Measurements from ENCODE around the gene RTN1.

Gene RTN1

GRCh38 chr14:59705866-59706265 is 164.7 kb downstream of the RTN1 start:
- H3K18ac ChIP-seq (ENCODE audit: low read length), result no peak overlapping the region
- no peaks in the 10 kb centered on the region for H3K36me3 ChIP-seq (ENCODE audit: control insufficient read depth, insufficient read depth, low read length)
- H3K4ac ChIP-seq (ENCODE audit: low read depth, low read length), result no peak overlapping the region
- H3K4me2 ChIP-seq (ENCODE audit: low read length), result no peak overlapping the region
- no peak overlapping the region for H3K23ac ChIP-seq (ENCODE audit: low read length)
- no peaks in the 10 kb centered on the region for H3K79me2 ChIP-seq (ENCODE audit: control insufficient read depth, insufficient read depth, low read length)
- H3K79me1 ChIP-seq (ENCODE audit: low read length), result no peaks in the 10 kb centered on the region
- H3K27me3 ChIP-seq (ENCODE audit: insufficient read depth, low read length, poor library complexity), result no peaks in the 10 kb centered on the region
- H3K27ac ChIP-seq (ENCODE audit: low read depth, low read length), result no peak overlapping the region
- H4K5ac ChIP-seq (ENCODE audit: low read length), result no peak overlapping the region
- no peak overlapping the region for H3K9ac ChIP-seq (ENCODE audit: low read length)
- H3K4me3 ChIP-seq (ENCODE audit: low read length), result no peak overlapping the region
- no peak overlapping the region for H2BK5ac ChIP-seq (ENCODE audit: low read length)
- DNase-seq, result no peak
- H4K8ac ChIP-seq (ENCODE audit: low read depth, low read length), result no peak overlapping the region
- no CpG with 5 or more reads among the region's 4 CpGs for WGBS (ENCODE audit: extremely low coverage, insufficient coverage, low lambda C conversion rate)
- H3K56ac ChIP-seq (ENCODE audit: low read length), result no peak overlapping the region
- H3K4me1 ChIP-seq (ENCODE audit: control insufficient read depth, low read depth, low read length), result no peaks in the 10 kb centered on the region
- H2BK15ac ChIP-seq (replicated peaks; ENCODE audit: low read depth), result no peak overlapping the region
- no peak overlapping the region for H2BK120ac ChIP-seq (ENCODE audit: low read depth, low read length)
- no peak overlapping the region for H2AK5ac ChIP-seq (ENCODE audit: low read length)

- no CpG with 5 or more reads among the region's 2 CpGs for WGBS (ENCODE audit: extremely low coverage, insufficient coverage, low lambda C conversion rate)
- no peak overlapping the region for H2AK5ac ChIP-seq (ENCODE audit: low read length)
- no peak overlapping the region for H4K5ac ChIP-seq (ENCODE audit: low read length)
- no peaks in the 10 kb centered on the region for H3K27me3 ChIP-seq (ENCODE audit: insufficient read depth, low read length, poor library complexity)
- H4K8ac ChIP-seq (ENCODE audit: low read depth, low read length), result no peak overlapping the region
- no peak overlapping the region for H3K4ac ChIP-seq (ENCODE audit: low read depth, low read length)
- H2BK5ac ChIP-seq (ENCODE audit: low read length), result no peak overlapping the region
- no peak for DNase-seq
- no peaks in the 10 kb centered on the region for H3K4me1 ChIP-seq (ENCODE audit: control insufficient read depth, low read depth, low read length)
- no peaks in the 10 kb centered on the region for H3K79me2 ChIP-seq (ENCODE audit: control insufficient read depth, insufficient read depth, low read length)
- no peak overlapping the region for H3K23ac ChIP-seq (ENCODE audit: low read length)
- H2BK15ac ChIP-seq (replicated peaks; ENCODE audit: low read depth), result no peak overlapping the region
- H3K27ac ChIP-seq (ENCODE audit: low read depth, low read length), result no peak overlapping the region
- no peaks in the 10 kb centered on the region for H3K79me1 ChIP-seq (ENCODE audit: low read length)
- no peak overlapping the region for H3K18ac ChIP-seq (ENCODE audit: low read length)
- H3K36me3 ChIP-seq (ENCODE audit: control insufficient read depth, insufficient read depth, low read length), result no peaks in the 10 kb centered on the region
- no peak overlapping the region for H3K56ac ChIP-seq (ENCODE audit: low read length)
- no peak overlapping the region for H3K9ac ChIP-seq (ENCODE audit: low read length)
- no peak overlapping the region for H2BK120ac ChIP-seq (ENCODE audit: low read depth, low read length)
- H3K4me3 ChIP-seq (ENCODE audit: low read length), result no peak overlapping the region
- H3K4me2 ChIP-seq (ENCODE audit: low read length), result no peak overlapping the region
These were observed 165.3 kb downstream of the RTN1 start for GRCh38 chr14:59705245-59705644.

GRCh38 chr14:59704054-59704645 is 166.4 kb downstream of the RTN1 start:
- Histone ChIP-seq H3K79me2 (ENCODE audit: control insufficient read depth, insufficient read depth, low read length) (no peaks in the 10 kb centered on the region), H2BK5ac (ENCODE audit: low read length) (no peak overlapping the region), H3K79me1 (ENCODE audit: low read length) (no peaks in the 10 kb centered on the region), H3K18ac (ENCODE audit: low read length) (no peak overlapping the region), H3K27me3 (ENCODE audit: insufficient read depth, low read length, poor library complexity) (no peaks in the 10 kb centered on the region), H3K36me3 (ENCODE audit: control insufficient read depth, insufficient read depth, low read length) (no peaks in the 10 kb centered on the region), H3K4me1 (ENCODE audit: control insufficient read depth, low read depth, low read length) (no peaks in the 10 kb centered on the region), H3K4ac (ENCODE audit: low read depth, low read length) (no peak overlapping the region), H3K4me3 (ENCODE audit: low read length) (no peak overlapping the region), H3K9ac (ENCODE audit: low read length) (no peak overlapping the region), H2AK5ac (ENCODE audit: low read length) (no peak overlapping the region), H4K5ac (ENCODE audit: low read length) (no peak overlapping the region), H3K56ac (ENCODE audit: low read length) (no peak overlapping the region), H4K8ac (ENCODE audit: low read depth, low read length) (no peak overlapping the region), H3K4me2 (ENCODE audit: low read length) (no peak overlapping the region), H3K27ac (ENCODE audit: low read depth, low read length) (no peak overlapping the region), H2BK15ac (replicated peaks; ENCODE audit: low read depth) (no peak overlapping the region), H2BK120ac (ENCODE audit: low read depth, low read length) (no peak overlapping the region), H3K23ac (ENCODE audit: low read length) (no peak overlapping the region)
- no peak for DNase-seq
- no CpG with 5 or more reads among the region's 5 CpGs for WGBS (ENCODE audit: extremely low coverage, insufficient coverage, low lambda C conversion rate)

GRCh38 chr14:59699442-59699841 is 171.1 kb downstream of the RTN1 start:
- no peaks in the 10 kb centered on the region for H3K4me1 ChIP-seq (ENCODE audit: control insufficient read depth, low read depth, low read length)
- H3K4ac ChIP-seq (ENCODE audit: low read depth, low read length), result no peak overlapping the region
- no peak overlapping the region for H2AK5ac ChIP-seq (ENCODE audit: low read length)
- H3K4me3 ChIP-seq (ENCODE audit: low read length), result no peak overlapping the region
- WGBS (ENCODE audit: extremely low coverage, insufficient coverage, low lambda C conversion rate), result no CpG with 5 or more reads among the region's 2 CpGs
- H2BK120ac ChIP-seq (ENCODE audit: low read depth, low read length), result no peak overlapping the region
- no peak overlapping the region for H4K8ac ChIP-seq (ENCODE audit: low read depth, low read length)
- no peak overlapping the region for H3K9ac ChIP-seq (ENCODE audit: low read length)
- no peak overlapping the region for H3K23ac ChIP-seq (ENCODE audit: low read length)
- H3K4me2 ChIP-seq (ENCODE audit: low read length), result no peak overlapping the region
- no peak overlapping the region for H2BK5ac ChIP-seq (ENCODE audit: low read length)
- no peak overlapping the region for H4K5ac ChIP-seq (ENCODE audit: low read length)
- H3K56ac ChIP-seq (ENCODE audit: low read length), result no peak overlapping the region
- H3K18ac ChIP-seq (ENCODE audit: low read length), result no peak overlapping the region
- DNase-seq, result no peak
- no peaks in the 10 kb centered on the region for H3K79me2 ChIP-seq (ENCODE audit: control insufficient read depth, insufficient read depth, low read length)
- H3K79me1 ChIP-seq (ENCODE audit: low read length), result no peaks in the 10 kb centered on the region
- H3K27ac ChIP-seq (ENCODE audit: low read depth, low read length), result no peak overlapping the region
- no peak overlapping the region for H2BK15ac ChIP-seq (replicated peaks; ENCODE audit: low read depth)
- no peaks in the 10 kb centered on the region for H3K27me3 ChIP-seq (ENCODE audit: insufficient read depth, low read length, poor library complexity)
- no peaks in the 10 kb centered on the region for H3K36me3 ChIP-seq (ENCODE audit: control insufficient read depth, insufficient read depth, low read length)

GRCh38 chr14:59698793-59699192 is 171.8 kb downstream of the RTN1 start:
- no peak overlapping the region for H3K4me3 ChIP-seq (ENCODE audit: low read length)
- WGBS (ENCODE audit: extremely low coverage, insufficient coverage, low lambda C conversion rate), result no CpG with 5 or more reads among the region's 2 CpGs
- H3K4me1 ChIP-seq (ENCODE audit: control insufficient read depth, low read depth, low read length), result no peaks in the 10 kb centered on the region
- H2BK15ac ChIP-seq (replicated peaks; ENCODE audit: low read depth), result no peak overlapping the region
- H4K5ac ChIP-seq (ENCODE audit: low read length), result no peak overlapping the region
- no peak for DNase-seq
- no peaks in the 10 kb centered on the region for H3K36me3 ChIP-seq (ENCODE audit: control insufficient read depth, insufficient read depth, low read length)
- H3K79me1 ChIP-seq (ENCODE audit: low read length), result no peaks in the 10 kb centered on the region
- H3K27ac ChIP-seq (ENCODE audit: low read depth, low read length), result no peak overlapping the region
- no peaks in the 10 kb centered on the region for H3K27me3 ChIP-seq (ENCODE audit: insufficient read depth, low read length, poor library complexity)
- H3K79me2 ChIP-seq (ENCODE audit: control insufficient read depth, insufficient read depth, low read length), result no peaks in the 10 kb centered on the region
- no peak overlapping the region for H3K56ac ChIP-seq (ENCODE audit: low read length)
- no peak overlapping the region for H2BK5ac ChIP-seq (ENCODE audit: low read length)
- H3K18ac ChIP-seq (ENCODE audit: low read length), result no peak overlapping the region
- H3K4me2 ChIP-seq (ENCODE audit: low read length), result no peak overlapping the region
- H4K8ac ChIP-seq (ENCODE audit: low read depth, low read length), result no peak overlapping the region
- no peak overlapping the region for H3K4ac ChIP-seq (ENCODE audit: low read depth, low read length)
- no peak overlapping the region for H3K23ac ChIP-seq (ENCODE audit: low read length)
- no peak overlapping the region for H2BK120ac ChIP-seq (ENCODE audit: low read depth, low read length)
- no peak overlapping the region for H2AK5ac ChIP-seq (ENCODE audit: low read length)
- no peak overlapping the region for H3K9ac ChIP-seq (ENCODE audit: low read length)

GRCh38 chr14:59695198-59695597 is 175.4 kb downstream of the RTN1 start:
- no peak for DNase-seq
- Histone ChIP-seq H4K8ac (ENCODE audit: low read depth, low read length) (no peak overlapping the region), H3K4me1 (ENCODE audit: control insufficient read depth, low read depth, low read length) (no peaks in the 10 kb centered on the region), H4K5ac (ENCODE audit: low read length) (no peak overlapping the region), H3K36me3 (ENCODE audit: control insufficient read depth, insufficient read depth, low read length) (no peaks in the 10 kb centered on the region), H3K79me2 (ENCODE audit: control insufficient read depth, insufficient read depth, low read length) (no peaks in the 10 kb centered on the region), H3K9ac (ENCODE audit: low read length) (no peak overlapping the region), H3K18ac (ENCODE audit: low read length) (no peak overlapping the region), H3K79me1 (ENCODE audit: low read length) (no peaks in the 10 kb centered on the region), H3K56ac (ENCODE audit: low read length) (no peak overlapping the region), H3K4me3 (ENCODE audit: low read length) (no peak overlapping the region), H3K4ac (ENCODE audit: low read depth, low read length) (no peak overlapping the region), H3K23ac (ENCODE audit: low read length) (no peak overlapping the region), H3K27ac (ENCODE audit: low read depth, low read length) (no peak overlapping the region), H3K4me2 (ENCODE audit: low read length) (no peak overlapping the region), H2BK15ac (replicated peaks; ENCODE audit: low read depth) (no peak overlapping the region), H3K27me3 (ENCODE audit: insufficient read depth, low read length, poor library complexity) (no peaks in the 10 kb centered on the region), H2BK5ac (ENCODE audit: low read length) (no peak overlapping the region), H2BK120ac (ENCODE audit: low read depth, low read length) (no peak overlapping the region), H2AK5ac (ENCODE audit: low read length) (no peak overlapping the region)
- WGBS (ENCODE audit: extremely low coverage, insufficient coverage, low lambda C conversion rate), result no CpG with 5 or more reads among the region's 5 CpGs
